ENCODE data around the gene AGTR2. TPM values are rescaled to one million over a fixed set of nuclear protein-coding genes. Genes with fewer than 3 reads are reported as not detected.
"Not testable (repeated sequence)": the region's sequence is repeated elsewhere in the genome, so short reads cannot be mapped to it uniquely, and the experiment has no call there.

The AGTR2 gene
- total and polyA plus RNA-seq, 2 experiments from 2014 or later: not detected

DNA sequence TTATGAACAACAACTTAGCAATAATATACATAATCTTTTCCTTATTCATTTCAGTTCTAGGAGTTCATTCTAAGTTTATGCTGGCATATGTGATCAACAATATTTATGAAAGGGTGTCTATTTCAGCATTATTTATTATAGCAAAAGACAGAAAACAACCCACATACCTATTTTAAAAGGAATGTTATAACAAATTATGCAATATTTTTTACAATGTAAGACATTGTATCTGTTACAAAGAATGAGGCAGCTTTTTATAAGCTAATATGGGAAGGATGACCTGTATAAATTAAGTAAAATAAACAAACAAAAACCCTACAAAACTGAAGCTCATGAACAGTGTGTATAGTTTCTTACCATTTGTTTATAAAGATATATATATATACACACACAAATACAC lies 42.7 kb downstream of the AGTR2 start (continued):
- TF ChIP-seq, protein P1, sequence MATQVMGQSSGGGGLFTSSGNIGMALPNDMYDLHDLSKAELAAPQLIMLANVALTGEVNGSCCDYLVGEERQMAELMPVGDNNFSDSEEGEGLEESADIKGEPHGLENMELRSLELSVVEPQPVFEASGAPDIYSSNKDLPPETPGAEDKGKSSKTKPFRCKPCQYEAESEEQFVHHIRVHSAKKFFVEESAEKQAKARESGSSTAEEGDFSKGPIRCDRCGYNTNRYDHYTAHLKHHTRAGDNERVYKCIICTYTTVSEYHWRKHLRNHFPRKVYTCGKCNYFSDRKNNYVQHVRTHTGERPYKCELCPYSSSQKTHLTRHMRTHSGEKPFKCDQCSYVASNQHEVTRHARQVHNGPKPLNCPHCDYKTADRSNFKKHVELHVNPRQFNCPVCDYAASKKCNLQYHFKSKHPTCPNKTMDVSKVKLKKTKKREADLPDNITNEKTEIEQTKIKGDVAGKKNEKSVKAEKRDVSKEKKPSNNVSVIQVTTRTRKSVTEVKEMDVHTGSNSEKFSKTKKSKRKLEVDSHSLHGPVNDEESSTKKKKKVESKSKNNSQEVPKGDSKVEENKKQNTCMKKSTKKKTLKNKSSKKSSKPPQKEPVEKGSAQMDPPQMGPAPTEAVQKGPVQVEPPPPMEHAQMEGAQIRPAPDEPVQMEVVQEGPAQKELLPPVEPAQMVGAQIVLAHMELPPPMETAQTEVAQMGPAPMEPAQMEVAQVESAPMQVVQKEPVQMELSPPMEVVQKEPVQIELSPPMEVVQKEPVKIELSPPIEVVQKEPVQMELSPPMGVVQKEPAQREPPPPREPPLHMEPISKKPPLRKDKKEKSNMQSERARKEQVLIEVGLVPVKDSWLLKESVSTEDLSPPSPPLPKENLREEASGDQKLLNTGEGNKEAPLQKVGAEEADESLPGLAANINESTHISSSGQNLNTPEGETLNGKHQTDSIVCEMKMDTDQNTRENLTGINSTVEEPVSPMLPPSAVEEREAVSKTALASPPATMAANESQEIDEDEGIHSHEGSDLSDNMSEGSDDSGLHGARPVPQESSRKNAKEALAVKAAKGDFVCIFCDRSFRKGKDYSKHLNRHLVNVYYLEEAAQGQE (IDR thresholded peaks at IDR 0.05; ENCODE audit: unreplicated experiment): no peak
- no peak for TF ChIP-seq NANOG (IDR thresholded peaks at IDR 0.05; ENCODE audit: borderline replicate concordance)
- TF ChIP-seq STAT1 (IDR thresholded peaks at IDR 0.05; ENCODE audit: unreplicated experiment): no peak
- no peak for TF ChIP-seq ZNF114 (CRISPR knock-in tag; IDR thresholded peaks at IDR 0.05)
- no peak for TF ChIP-seq EZH2phosphoT487 (IDR thresholded peaks at IDR 0.05; ENCODE audit: unreplicated experiment)
- TF ChIP-seq JUNB (IDR thresholded peaks at IDR 0.05; ENCODE audit: unreplicated experiment): no peak

DNA sequence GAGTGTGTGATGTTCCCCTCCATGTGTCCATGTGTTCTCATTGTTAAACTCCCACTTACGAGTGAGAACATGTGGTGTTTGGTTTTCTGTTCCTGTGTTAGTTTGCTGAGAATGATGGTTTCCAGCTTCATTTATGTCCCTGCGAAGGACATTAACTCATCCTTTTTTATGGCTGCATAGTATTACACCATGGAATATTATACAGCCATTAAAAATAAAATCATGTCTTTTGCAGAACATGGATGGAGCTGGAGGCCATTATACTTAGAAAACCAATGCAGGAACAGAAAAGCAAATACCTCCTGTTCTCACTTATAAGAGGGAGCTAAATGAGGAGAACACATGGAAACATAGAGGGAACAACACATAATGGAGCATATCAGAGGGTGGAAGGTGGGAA lies 46.5 kb downstream of the AGTR2 start:
- H3K36me3 ChIP-seq (ENCODE audit: insufficient read depth); ATAC-seq; H2AFZ ChIP-seq: not testable (repeated sequence)

More for the DNA sequence above, 46.5 kb downstream of the AGTR2 start:
- not testable (repeated sequence) for H4K20me1 ChIP-seq (replicated peaks; ENCODE audit: insufficient read depth); H3K79me2 ChIP-seq (replicated peaks; ENCODE audit: insufficient read depth); H3K9me3 Mint-ChIP-seq; H3K36me3 Mint-ChIP-seq (ENCODE audit: low read depth); H3K4me3 Mint-ChIP-seq; H3K27ac Mint-ChIP-seq; H3K27me3 ChIP-seq (ENCODE audit: insufficient read depth); H3K27me3 Mint-ChIP-seq (ENCODE audit: insufficient read depth, low read depth, poor library complexity); H3K4me2 ChIP-seq; DNase-seq (ENCODE audit: low spot score); H3K9me2 ChIP-seq (ENCODE audit: insufficient read depth); H3F3A ChIP-seq (replicated peaks; ENCODE audit: low read depth); H3K4me1 ChIP-seq (ENCODE audit: insufficient read depth); H3K4me3 ChIP-seq; H3K4me1 Mint-ChIP-seq; H3K27ac ChIP-seq (ENCODE audit: low read depth)

All from GM23338 (cell line).